Lung (tissue), 12 donors: ENCODE data around the gene KEL. TPM values are rescaled to one million over a fixed set of nuclear protein-coding genes. Genes with fewer than 3 reads are reported as not detected.

Source experiments
- ATAC-seq: fragments of 200-7000 bp; cut with Tn5 transposase; one replicate; pipeline ENCODE4 v1.9.1; 2020; ENCODE audit warnings: moderate number of reproducible peaks; ENCODE audit not compliant: insufficient read depth, low FRiP score
- DNase-seq, 3 donors: peaks; one replicate each; pipeline ENCODE4 v3.0.0-alpha.2; 2013 to 2017
- H3K27ac ChIP-seq, 2 donors: one replicate each; pipeline ENCODE4 v1.5.1; 2013; ENCODE audit warnings: mild to moderate bottlenecking in 2 of 2, moderate library complexity in 2 of 2, control low read depth in 1 of 2, inconsistent platforms in 1 of 2, low read depth in 1 of 2, low read length in 1 of 2
- H3K27me3 ChIP-seq, 3 donors: one replicate each; pipeline ENCODE4 v1.5.1; 2013; ENCODE audit warnings: low read length in 2 of 3; ENCODE audit not compliant: control insufficient read depth in 3 of 3, insufficient read depth in 3 of 3
- H3K36me3 ChIP-seq, 4 donors: one replicate each; pipeline ENCODE4 v1.5.1; 2013; ENCODE audit warnings: low read length in 4 of 4, mild to moderate bottlenecking in 1 of 4, moderate library complexity in 1 of 4; ENCODE audit not compliant: control insufficient read depth in 4 of 4, insufficient read depth in 4 of 4
- H3K4me1 ChIP-seq, 5 donors: one replicate each; pipeline ENCODE4 v1.5.1; 2013; ENCODE audit warnings: low read length in 5 of 5, mild to moderate bottlenecking in 2 of 5, moderate library complexity in 1 of 5; ENCODE audit not compliant: control insufficient read depth in 5 of 5, insufficient read depth in 5 of 5
- H3K4me3 ChIP-seq: one replicate; pipeline ENCODE4 v1.5.1; 2013; ENCODE audit warnings: mild to moderate bottlenecking, control low read depth, moderate library complexity
- H3K9ac ChIP-seq, 2 donors: one replicate each; pipeline ENCODE4 v1.5.1; 2013; ENCODE audit warnings: low read length in 2 of 2, control low read depth in 1 of 2; ENCODE audit not compliant: insufficient read depth in 1 of 2
- H3K9me3 ChIP-seq, 4 donors: one replicate each; pipeline ENCODE4 v1.5.1; 2013; ENCODE audit warnings: low read length in 3 of 4, mild to moderate bottlenecking in 1 of 4, moderate library complexity in 1 of 4; ENCODE audit not compliant: control insufficient read depth in 4 of 4, insufficient read depth in 3 of 4
- WGBS, 2 donors: extraction: QIAGEN DNeasy Blood & Tissue Kit; methylation state at CpG; one replicate each; pipeline ENCODE4 v1.1.7; 2013; 5-methylcytosine and 5-hydroxymethylcytosine counted together
- polyA plus RNA-seq, 2 donors: library from polyadenylated mRNA; stranded (reverse); fragments of 200-250 nt; gene quantifications; one replicate each; pipeline ENCODE4 v1.2.1, GENCODE V29; 2013
- total RNA-seq, 2 donors: library from RNA; depleted of rRNA in 1 of 2; stranded (reverse); fragments of >200 nt in 1 of 2; gene quantifications; one replicate each; pipeline ENCODE4 v1.2.1, GENCODE V29; 2014 to 2021
- TF ChIP-seq, protein P1 (sequence below): IDR thresholded peaks from 2 replicates; pipeline ENCODE4 v1.5.1; 2012; ENCODE audit warnings: mild to moderate bottlenecking; ENCODE audit errors: control extremely low read depth, extremely low read depth
- donor health status: control.
- donor health status: control.
- donor health status: Bipolar disorder and iron deficiency.
- donor health status: healthy.
- donor health status: DM: yes; HTN: yes; CAD: no.

Gene KEL
- total and polyA plus RNA-seq, 4 donors: 0.23 to 8.3 (median 1.1) TPM

DNA sequence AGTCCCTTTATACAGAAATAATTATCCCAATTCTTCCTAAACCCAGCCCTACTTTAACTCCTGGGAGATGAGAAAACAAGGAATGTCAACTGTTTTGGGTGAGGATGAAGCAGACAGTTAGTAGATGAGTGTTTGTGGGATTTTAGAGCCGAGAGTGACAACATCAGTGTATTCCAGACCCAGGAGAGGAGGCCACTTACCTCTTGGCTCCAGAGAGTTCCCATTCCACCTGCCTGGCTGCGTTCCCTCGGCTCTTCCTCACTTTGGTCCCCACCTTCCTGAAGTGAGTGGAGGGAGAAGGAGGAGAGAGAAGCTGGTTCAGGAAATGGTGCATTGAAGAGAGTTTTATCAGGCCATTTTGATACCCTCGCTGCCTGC is 579 bp downstream of the KEL start:
- no peak for DNase-seq
- H3K27me3 ChIP-seq: no peaks in the 10 kb centered on the region
- TF ChIP-seq, protein P1, sequence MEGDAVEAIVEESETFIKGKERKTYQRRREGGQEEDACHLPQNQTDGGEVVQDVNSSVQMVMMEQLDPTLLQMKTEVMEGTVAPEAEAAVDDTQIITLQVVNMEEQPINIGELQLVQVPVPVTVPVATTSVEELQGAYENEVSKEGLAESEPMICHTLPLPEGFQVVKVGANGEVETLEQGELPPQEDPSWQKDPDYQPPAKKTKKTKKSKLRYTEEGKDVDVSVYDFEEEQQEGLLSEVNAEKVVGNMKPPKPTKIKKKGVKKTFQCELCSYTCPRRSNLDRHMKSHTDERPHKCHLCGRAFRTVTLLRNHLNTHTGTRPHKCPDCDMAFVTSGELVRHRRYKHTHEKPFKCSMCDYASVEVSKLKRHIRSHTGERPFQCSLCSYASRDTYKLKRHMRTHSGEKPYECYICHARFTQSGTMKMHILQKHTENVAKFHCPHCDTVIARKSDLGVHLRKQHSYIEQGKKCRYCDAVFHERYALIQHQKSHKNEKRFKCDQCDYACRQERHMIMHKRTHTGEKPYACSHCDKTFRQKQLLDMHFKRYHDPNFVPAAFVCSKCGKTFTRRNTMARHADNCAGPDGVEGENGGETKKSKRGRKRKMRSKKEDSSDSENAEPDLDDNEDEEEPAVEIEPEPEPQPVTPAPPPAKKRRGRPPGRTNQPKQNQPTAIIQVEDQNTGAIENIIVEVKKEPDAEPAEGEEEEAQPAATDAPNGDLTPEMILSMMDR: no peak
- ATAC-seq: no peak
- H3K4me3 ChIP-seq: no peak overlapping the region
- WGBS, 2 donors: 83 to 87% methylated on average over 4 of the region's 4 CpGs
- H3K4me1 ChIP-seq: peaks cover 0 to 7% (median 0%) of the 10 kb centered on the region in 5 donors
- H3K9me3 ChIP-seq: peaks cover 0 to 2% (median 0%) of the 10 kb centered on the region in 4 donors
- H3K27ac ChIP-seq: no peak overlapping the region
- H3K9ac ChIP-seq: no peak overlapping the region
- H3K36me3 ChIP-seq: no peaks in the 10 kb centered on the region

DNA sequence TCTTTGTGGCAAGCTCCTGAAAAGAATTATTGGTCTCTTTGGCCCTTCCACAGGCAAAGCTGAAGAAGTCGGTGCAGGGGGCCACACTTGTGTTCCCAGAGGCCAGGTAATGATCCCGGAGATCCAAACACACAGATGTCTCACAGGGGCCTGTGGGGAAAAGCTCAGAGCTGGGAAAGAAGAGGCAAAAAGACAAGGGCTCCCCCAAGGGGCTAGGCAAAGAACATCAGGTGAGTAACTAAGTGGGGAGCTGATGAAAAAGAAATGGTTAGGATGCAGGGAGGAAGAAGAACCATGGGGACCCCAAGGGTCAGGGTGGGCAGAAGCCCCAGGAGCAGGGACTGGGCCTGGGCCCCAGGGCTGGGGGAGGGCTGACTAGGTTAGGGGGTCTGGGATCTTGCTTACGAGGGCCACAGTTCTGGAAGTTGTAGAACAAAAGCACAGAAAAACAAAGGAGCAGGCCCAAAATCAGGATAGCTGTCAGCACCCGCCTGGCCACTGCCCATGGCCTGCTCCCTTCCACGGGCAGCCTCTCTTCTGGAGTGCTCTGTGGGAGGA is 1.1 kb downstream of the KEL start:
- H3K4me1 ChIP-seq: peaks cover 0 to 7% (median 0%) of the 10 kb centered on the region in 5 donors
- DNase-seq (no peak), ATAC-seq (no peak)
- H3K36me3 ChIP-seq: no peaks in the 10 kb centered on the region
- no peak overlapping the region for H3K4me3 ChIP-seq
- no peak overlapping the region for H3K9ac ChIP-seq
- WGBS, 2 donors: 88 to 96% methylated on average over 5 of the region's 5 CpGs
- TF ChIP-seq, protein P1: no peak
- H3K27me3 ChIP-seq: no peaks in the 10 kb centered on the region
- no peak overlapping the region for H3K27ac ChIP-seq
- peaks cover 0 to 2% (median 0%) of the 10 kb centered on the region in 4 donors for H3K9me3 ChIP-seq

DNA sequence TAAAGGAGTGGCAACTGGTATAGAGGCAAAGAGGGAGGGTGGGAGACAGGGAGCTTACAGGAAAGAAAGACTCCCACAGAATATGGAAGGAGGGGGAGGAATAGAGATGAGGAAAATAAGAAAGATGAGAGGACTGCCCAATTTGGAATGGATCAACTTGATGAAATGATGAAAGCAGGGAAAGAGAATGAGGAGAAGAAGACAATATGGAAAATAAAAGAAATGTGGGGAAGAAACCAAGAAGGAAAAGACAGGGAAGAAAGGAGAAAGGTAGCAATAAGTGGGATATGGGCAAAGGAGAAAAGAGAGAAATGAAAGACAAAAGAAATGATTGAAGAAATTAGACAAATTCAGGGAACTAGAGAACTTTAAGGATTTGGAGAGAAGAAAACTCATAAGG is 3.0 kb downstream of the KEL start:
- H3K4me3 ChIP-seq: no peak overlapping the region
- peaks cover 0 to 11% (median 4%) of the 10 kb centered on the region in 4 donors for H3K9me3 ChIP-seq
- DNase-seq: no peak
- no peak overlapping the region for H3K9ac ChIP-seq
- no peaks in the 10 kb centered on the region for H3K36me3 ChIP-seq
- no peak for ATAC-seq
- no peaks in the 10 kb centered on the region for H3K27me3 ChIP-seq
- H3K27ac ChIP-seq: no peak overlapping the region
- peaks cover 0 to 7% (median 0%) of the 10 kb centered on the region in 5 donors for H3K4me1 ChIP-seq
- TF ChIP-seq, protein P1: no peak

DNA sequence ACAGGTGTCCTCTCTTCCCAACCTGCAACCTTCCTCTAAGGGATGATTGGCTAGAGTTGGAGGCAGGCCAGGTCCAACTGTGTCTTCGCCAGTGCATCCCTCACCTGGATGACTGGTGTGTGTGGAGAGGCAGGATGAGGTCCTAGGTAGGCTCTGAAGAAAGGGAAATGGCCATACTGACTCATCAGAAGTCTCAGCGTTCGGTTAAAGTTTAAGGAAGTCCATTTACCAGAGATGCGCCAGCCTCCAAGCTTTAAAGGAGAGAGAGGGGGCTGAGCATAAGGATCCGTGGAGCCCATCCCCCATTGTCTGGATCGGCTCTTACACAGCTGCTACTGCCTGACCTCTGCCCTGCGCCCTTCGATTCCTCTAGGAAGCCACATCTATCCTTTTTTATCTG is 4.4 kb downstream of the KEL start:
- no peak for ATAC-seq

More for the DNA sequence above, 4.4 kb downstream of the KEL start:
- peaks cover 0 to 7% (median 0%) of the 10 kb centered on the region in 5 donors for H3K4me1 ChIP-seq
- no peaks in the 10 kb centered on the region for H3K36me3 ChIP-seq
- no peak overlapping the region for H3K4me3 ChIP-seq
- no peak overlapping the region for H3K27ac ChIP-seq
- H3K9ac ChIP-seq: no peak overlapping the region
- TF ChIP-seq, protein P1: no peak
- no peaks in the 10 kb centered on the region for H3K27me3 ChIP-seq
- peaks cover 0 to 15% (median 4%) of the 10 kb centered on the region in 4 donors for H3K9me3 ChIP-seq
- 57 to 67% methylated on average over 8 of the region's 8 CpGs for WGBS, 2 donors
- no peak for DNase-seq
